HG03159 (cell line): ENCODE results near the gene KLHL29.
"Not testable (repeated sequence)": the region's sequence is repeated elsewhere in the genome, so short reads cannot be mapped to it uniquely, and the experiment has no call there.

ENCODE experiments used
- ATAC-seq: cut with Tn5 transposase; IDR thresholded peaks from one replicate; pipeline ENCODE4 v1.9.1; 2021; ENCODE audit warnings: mild to moderate bottlenecking, moderate library complexity; ENCODE audit not compliant: unreplicated experiment

Gene KLHL29

DNA sequence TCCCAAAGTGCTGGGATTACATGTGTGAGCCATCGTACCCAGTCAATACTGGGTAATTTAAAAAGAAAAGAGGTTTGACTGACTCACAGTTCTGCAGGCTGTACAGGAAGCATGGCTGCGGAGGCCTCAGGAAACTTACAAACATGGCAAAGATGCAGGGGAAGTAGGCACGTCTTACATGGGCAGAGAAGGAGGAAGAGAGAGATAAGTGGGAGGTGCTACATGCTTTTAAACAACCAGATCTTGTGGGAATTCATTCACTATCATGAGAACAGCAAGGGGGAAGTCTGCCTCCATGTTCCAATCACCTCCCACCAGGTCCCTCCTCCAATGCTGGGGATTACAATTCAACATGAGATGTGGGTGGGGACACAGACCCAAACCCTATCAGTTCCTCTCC lies 349.4 kb downstream of the KLHL29 start:
- no peak for ATAC-seq

DNA sequence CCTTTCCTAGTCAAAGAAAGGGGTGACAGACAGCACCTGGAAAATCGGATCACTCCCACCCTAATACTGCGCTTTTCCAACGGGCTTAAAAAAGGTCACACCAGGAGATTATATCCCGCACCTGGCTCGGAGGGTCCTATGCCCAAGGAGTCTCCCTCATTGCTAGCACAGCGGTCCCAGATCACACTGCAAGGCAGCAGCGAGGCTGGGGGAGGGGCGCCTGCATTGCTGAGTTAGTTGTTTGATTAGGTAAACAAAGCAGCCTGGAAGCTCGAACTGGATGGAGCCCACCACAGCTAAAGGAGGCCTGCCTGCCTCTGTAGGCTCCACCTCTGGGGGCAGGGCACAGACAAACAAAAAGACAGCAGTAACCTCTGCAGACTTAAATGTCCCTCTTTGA lies 351.8 kb downstream of the KLHL29 start:
- not testable (repeated sequence) for ATAC-seq

DNA sequence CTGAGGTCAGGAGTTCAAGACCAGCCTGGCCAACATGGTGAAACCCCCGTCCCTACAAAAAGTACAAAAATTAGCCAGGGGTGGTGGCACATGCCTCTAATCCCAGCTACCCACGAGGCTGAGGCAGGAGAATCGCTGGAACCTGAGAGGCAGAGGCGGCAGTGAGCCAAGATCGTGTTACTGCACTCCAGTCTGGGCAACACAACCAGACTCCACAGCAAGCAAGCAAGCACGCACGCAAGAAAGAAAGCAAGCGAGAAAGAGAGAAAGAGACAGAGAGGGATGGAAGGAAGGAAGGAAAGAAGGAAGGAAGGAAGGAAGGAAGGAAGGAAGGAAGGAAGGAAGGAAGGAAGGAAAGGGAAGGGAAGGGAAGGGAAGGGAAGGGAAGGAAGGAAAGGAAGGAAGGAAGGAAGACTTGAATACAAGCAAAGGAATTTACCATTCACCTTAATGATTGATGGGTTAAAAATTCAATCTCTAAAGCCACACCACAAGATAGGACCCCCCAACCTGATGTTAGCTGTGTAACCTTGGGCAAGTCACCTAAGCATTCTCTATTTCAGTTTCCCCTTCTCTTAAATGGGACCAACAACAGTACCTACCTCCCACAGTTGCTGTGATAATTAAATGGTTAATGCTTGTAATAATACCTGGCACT lies 360.2 kb downstream of the KLHL29 start:
- peak; percentile 13 for ATAC-seq

DNA sequence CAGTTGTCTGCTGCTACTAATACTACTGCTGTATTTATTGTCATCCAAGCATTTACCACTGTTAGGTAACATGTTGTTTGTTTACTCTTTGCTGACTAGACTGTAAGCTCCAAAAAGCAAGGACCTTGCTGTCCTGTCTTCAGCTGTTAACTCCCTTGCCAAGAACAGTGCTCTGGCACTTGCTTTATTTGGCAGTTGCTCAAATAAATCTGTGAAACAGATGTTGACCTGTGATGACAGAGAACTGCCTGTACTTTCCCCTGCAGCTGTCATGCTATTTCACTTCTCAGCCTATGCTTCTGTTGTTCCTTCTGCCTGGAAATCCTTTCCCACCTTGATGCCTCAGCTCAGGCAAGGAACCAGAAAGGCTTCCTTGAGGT lies 360.7 kb downstream of the KLHL29 start:
- ATAC-seq = peak; percentile 67

DNA sequence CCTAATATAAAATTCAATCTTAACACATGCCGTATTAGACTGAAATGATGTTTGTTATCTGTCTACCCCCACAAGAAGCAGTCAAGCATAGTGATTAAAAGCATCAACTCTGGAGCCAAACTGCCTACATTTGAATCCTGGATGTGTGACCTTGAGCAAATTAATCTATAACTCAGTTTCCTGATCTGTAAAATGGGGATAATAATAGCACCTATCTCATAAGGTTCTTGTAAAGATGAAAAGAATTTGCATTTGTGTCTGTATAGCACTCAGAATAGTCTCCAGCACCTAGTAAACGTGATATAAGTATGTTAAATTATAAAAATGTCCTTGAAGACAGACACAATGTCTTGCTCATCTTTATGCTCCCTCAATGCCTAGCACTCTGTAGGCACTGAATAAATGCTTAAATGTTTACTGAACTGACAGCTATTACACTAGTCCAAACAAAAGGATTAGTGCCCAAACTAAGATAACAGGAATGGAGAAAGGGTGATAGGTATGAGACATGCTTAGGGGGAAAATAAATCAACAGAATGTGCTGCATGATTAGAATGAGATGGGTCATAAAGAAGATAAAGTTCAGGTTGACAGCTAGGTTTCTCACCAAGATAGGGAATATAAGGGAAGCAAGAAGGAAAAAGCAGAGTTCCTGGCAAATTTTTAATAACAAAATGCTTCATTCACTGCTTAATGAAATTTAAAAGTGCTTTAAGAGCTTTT lies 361.3 kb downstream of the KLHL29 start:
- no peak for ATAC-seq

DNA sequence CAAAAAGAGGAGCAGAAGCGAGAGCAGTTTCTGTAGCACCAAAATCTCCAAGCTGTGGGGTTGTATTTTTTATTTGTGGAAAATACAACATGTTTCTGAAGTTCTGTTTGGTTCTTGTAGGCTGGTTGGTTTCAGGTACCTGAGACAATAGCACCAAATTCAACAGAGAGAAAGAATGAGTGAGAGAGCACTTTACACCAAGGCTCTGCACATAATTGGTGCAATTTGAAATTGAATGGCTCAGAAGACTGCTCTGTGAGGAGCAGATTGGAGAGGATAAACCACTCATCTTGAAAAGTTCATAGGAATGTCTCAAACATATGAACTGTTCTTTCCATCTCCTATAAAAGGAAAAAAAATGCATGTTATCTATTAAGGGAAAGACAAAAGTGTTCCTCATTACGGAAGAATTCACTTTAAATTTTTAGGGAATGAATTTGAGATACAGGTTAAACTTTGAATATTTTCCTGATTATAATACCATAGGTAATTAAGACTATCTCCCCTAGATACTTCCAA lies 366.8 kb downstream of the KLHL29 start:
- no peak for ATAC-seq

DNA sequence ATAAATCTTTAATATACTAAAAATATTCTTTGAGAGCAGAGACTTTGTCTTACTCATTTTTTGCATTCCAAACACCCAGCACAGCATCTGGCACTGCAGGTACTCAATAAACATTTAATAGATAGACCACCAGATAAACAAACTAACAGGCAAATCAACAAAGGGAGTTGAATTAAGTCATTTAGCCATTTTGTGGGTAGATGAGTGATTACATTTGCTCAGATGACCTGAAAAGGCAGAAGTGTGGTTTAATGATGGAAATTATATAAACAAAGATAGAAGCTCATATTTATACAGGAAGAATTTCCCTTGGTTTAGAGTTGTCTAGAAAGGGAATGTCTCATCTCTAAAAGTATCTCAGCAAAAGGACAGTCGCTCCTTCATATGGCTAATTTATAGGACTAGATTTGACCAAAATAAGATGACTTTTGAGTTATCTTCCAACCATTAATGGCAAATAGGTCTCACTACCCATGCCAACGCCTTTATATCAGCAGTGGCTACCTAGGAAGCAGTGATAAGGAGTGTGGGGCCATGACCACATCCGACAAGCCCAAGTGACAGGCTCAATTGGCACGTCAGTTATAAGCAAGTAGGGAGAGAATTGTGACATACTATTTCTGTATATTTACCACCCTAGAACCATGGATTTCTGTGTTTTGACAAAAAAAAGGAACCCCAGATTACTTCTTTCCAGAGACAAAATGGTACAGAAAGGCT lies 368.5 kb downstream of the KLHL29 start:
- ATAC-seq = no peak

DNA sequence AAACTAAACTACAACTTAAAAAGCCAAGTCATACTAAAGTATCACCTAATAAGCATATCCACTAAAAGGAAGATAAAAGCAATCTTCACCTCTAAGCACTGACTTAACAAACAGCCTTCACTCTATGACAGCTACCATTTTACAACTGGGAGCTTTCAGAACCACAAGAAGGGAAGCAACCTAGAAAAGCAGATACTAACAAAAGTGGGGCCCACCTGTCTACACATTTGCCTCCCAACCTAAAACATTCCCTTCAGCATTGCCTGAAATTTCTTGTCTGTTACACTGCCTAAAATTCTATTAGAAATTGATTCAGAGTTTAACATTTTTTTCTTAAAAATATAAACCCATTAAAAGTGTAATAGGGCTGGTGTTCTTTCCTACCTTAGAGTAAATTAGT lies 370.0 kb downstream of the KLHL29 start:
- no peak for ATAC-seq

DNA sequence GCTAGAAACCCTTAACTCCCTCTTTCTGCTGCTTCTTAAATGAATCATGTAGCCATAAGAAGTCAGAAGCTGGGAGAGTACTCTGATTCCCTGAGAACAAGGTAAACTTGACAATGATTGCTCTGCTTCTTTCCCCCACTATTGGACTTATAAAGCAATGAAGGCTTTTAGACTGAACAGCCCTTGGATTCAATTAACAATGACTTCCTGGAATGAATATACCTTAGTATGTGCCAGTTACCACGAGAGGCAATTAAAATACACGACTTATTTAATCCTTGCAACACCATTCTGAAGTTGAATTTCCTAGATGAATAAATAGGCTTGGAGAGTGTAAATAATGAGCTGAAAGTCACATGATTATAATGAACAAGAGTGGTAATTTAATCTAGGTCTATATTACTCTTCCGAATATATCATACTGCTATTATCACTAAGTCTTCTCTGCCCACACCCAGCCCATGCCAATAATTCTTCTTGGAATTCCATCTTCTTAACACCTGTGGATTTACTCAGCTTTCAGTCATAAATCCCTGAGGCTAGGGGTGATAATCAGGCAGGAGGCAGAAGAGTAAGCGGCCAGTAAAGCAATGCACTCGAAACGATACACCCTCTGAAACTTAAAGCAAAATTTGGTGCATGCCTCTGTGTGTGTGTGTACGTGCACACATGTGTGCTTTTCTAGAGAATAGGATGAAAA lies 371.8 kb downstream of the KLHL29 start:
- ATAC-seq = no peak

DNA sequence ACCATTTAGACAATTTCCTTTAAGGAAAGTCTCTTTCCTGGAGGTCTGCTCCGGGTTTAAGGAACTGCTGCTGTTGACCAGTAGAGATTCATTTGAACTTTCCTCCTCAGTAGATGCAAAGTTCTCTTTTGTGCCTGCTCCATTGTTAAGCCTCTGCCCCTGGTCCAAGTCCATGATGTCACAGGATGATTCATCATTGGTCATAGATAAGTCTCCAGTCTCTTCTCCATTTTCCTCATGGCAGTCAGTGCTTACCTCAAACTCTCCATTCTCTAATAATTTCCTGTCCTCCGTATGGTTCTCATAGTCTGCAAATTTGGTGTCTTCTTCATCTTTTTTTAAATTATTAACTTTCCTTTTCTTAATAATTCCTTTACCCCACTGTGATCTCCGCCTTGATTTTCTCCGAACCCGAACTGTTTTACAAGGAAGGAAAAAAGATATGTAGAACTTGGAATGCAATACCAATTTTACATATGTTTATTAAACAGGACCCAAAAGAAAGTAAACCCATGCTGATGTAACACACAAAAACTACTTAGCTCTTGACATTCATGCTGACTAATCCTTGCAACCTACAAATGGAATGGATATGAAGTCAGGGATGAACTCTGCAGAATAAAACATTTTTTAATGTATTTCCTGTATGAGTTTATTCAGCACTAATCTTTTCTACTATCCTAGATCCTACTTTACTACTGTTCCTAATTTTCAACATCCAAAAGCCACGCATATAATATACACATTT lies 372.9 kb downstream of the KLHL29 start:
- ATAC-seq = no peak
